Endothelial cell of umbilical vein (primary cell): Measurements from ENCODE around the gene SGK1. TPM values are rescaled to one million over a fixed set of nuclear protein-coding genes. Genes with fewer than 3 reads are reported as not detected.

Experiments used
- BruUV-seq: library from RNA; stranded (reverse); fragments of 400-500 nt; replicated peaks from 2 replicates; lab custom pipeline; 2021; lab: Mats Ljungman, UMichigan
- CTCF ChIA-PET: fragments of 300-600, 350-600 bp; sonication (Branson Sonifier 250); formaldehyde crosslinking; loops from one replicate; lab custom pipeline; 2021; ENCODE audit warnings: antibody characterized with exemption, inconsistent platforms; lab: Charles Lee
- POLR2A ChIA-PET: fragments of 300-600, 350-600 bp; sonication (Branson Sonifier 250); formaldehyde crosslinking; loops from one replicate; lab custom pipeline; 2021; ENCODE audit warnings: antibody characterized with exemption, inconsistent platforms; lab: Charles Lee
- DNase-seq: peaks from one replicate; pipeline ENCODE4 v3.0.0-alpha.2; 2011; ENCODE audit warnings: low read depth, low spot score
- FAIRE-seq: peaks from 2 replicates; lab custom pipeline; 2011; peaks lifted over from hg19 to GRCh38; lab: Jason Lieb, UNC
- H2AFZ ChIP-seq: 2 replicates; pipeline ENCODE4 v1.6.0; 2012; ENCODE audit warnings: low read depth, low read length, control low read depth, inconsistent platforms
- H3K27ac ChIP-seq: 2 replicates; pipeline ENCODE4 v1.5.1; 2011; ENCODE audit warnings: low read depth, mild to moderate bottlenecking, control low read depth, low read length, moderate library complexity; ENCODE audit not compliant: insufficient read depth
- H3K27me3 ChIP-seq, 2 experiments: 2 replicates each; pipeline versions ENCODE4 v1.6.0 to v1.6.1; 2011; ENCODE audit warnings: low read length in 2 of 2, mixed read lengths in 1 of 2; ENCODE audit not compliant: control insufficient read depth in 2 of 2, insufficient read depth in 2 of 2
- H3K36me3 ChIP-seq, 2 experiments: 2 replicates in 1 of 2; 3 replicates in 1 of 2; pipeline ENCODE4 v1.5.1; 2011; ENCODE audit warnings: low read length in 2 of 2, mild to moderate bottlenecking in 1 of 2, moderate library complexity in 1 of 2; ENCODE audit not compliant: control insufficient read depth in 2 of 2, insufficient read depth in 2 of 2; ENCODE audit errors: extremely low read depth in 1 of 2
- H3K4me1 ChIP-seq: 3 replicates; pipeline ENCODE4 v1.5.1; 2011; ENCODE audit warnings: mild to moderate bottlenecking, low read length; ENCODE audit not compliant: control insufficient read depth, insufficient read depth; ENCODE audit errors: extremely low read depth
- H3K4me2 ChIP-seq: 2 replicates; pipeline ENCODE4 v1.6.1; 2011; ENCODE audit warnings: low read length, control low read depth, mixed read lengths; ENCODE audit not compliant: insufficient read depth
- H3K4me3 ChIP-seq, 3 experiments: fragments of 200-600 bp in 1 of 3; sonication (generic), shearing (Covaris generic) in 1 of 3; replicated peaks in 1 of 3; 2 replicates each; pipeline ENCODE4 v1.5.1; 2011 to 2016; ENCODE audit warnings: control low read depth in 3 of 3, low read length in 3 of 3, mild to moderate bottlenecking in 2 of 3, inconsistent platforms in 1 of 3, low read depth in 1 of 3, moderate library complexity in 1 of 3; ENCODE audit not compliant: insufficient read depth in 1 of 3
- H3K79me2 ChIP-seq: 2 replicates; pipeline ENCODE4 v1.6.0; 2012; ENCODE audit warnings: low read length, inconsistent platforms; ENCODE audit not compliant: control insufficient read depth, insufficient read depth
- H3K9ac ChIP-seq: replicated peaks from 2 replicates; pipeline ENCODE3; 2011; ENCODE audit warnings: low read length, control low read depth; ENCODE audit not compliant: insufficient read depth; ENCODE audit errors: extremely low read depth
- H3K9me1 ChIP-seq: replicated peaks from 3 replicates; pipeline ENCODE4 v1.6.0; 2011; ENCODE audit warnings: mild to moderate bottlenecking, low read length; ENCODE audit not compliant: control insufficient read depth, insufficient read depth; ENCODE audit errors: extremely low read depth
- H3K9me3 ChIP-seq: replicated peaks from 2 replicates; pipeline ENCODE4 v1.5.1; 2012; ENCODE audit warnings: low read length, inconsistent platforms; ENCODE audit not compliant: control insufficient read depth, insufficient read depth
- H4K20me1 ChIP-seq: replicated peaks from 2 replicates; pipeline ENCODE3; 2011; ENCODE audit warnings: mild to moderate bottlenecking, low read length; ENCODE audit not compliant: control insufficient read depth, insufficient read depth; ENCODE audit errors: extremely low read depth
- CTCF ChIP-seq, 2 donors: IDR thresholded peaks; 1 replicate in 1 of 2; 2 replicates in 1 of 2; pipeline ENCODE4 v1.5.1; 2011; ENCODE audit warnings: low read length in 2 of 2, mild to moderate bottlenecking in 2 of 2, moderate library complexity in 2 of 2, control low read depth in 1 of 2, inconsistent platforms in 1 of 2, low read depth in 1 of 2; ENCODE audit not compliant: insufficient read depth in 1 of 2; ENCODE audit errors: extremely low read depth in 1 of 2
- EZH2 ChIP-seq: IDR thresholded peaks from 2 replicates; pipeline ENCODE4 v1.6.1; 2012; ENCODE audit warnings: borderline replicate concordance, low read depth, mild to moderate bottlenecking, moderate library complexity, low read length, inconsistent platforms; ENCODE audit not compliant: severe bottlenecking
- FOS ChIP-seq: IDR thresholded peaks from 2 replicates; pipeline ENCODE4 v1.6.1; 2011; ENCODE audit warnings: mild to moderate bottlenecking, low read length, moderate library complexity, borderline replicate concordance; ENCODE audit not compliant: insufficient read depth
- GATA2 ChIP-seq: IDR thresholded peaks from 2 replicates; pipeline ENCODE4 v1.7.0; 2011; ENCODE audit warnings: low read depth, mild to moderate bottlenecking, moderate library complexity, mixed read lengths, low read length; ENCODE audit not compliant: insufficient read length, insufficient read depth
- JUN ChIP-seq: IDR thresholded peaks from 2 replicates; pipeline ENCODE4 v1.6.1; 2011; ENCODE audit warnings: borderline replicate concordance, low read depth; ENCODE audit not compliant: insufficient read length, insufficient read depth
- MAX ChIP-seq: IDR thresholded peaks from 2 replicates; pipeline ENCODE4 v1.6.1; 2011; ENCODE audit not compliant: insufficient read depth, insufficient read length
- MYC ChIP-seq: IDR thresholded peaks from one replicate; pipeline ENCODE4 v1.6.1; 2011; ENCODE audit warnings: mild to moderate bottlenecking, low read depth, low read length
- POLR2A ChIP-seq: IDR thresholded peaks from 2 replicates; pipeline ENCODE4 v1.6.1; 2012; ENCODE audit warnings: low read depth, mild to moderate bottlenecking, control low read depth, low read length
- POLR2AphosphoS5 ChIP-seq: IDR thresholded peaks from 2 replicates; pipeline ENCODE4 v1.6.1; 2012; ENCODE audit warnings: low read depth, mild to moderate bottlenecking, control low read depth, low read length, moderate library complexity; ENCODE audit not compliant: insufficient read depth
- dilution Hi-C: fragments of 300-500 bp; cut with MboI; formaldehyde crosslinking; loops from one replicate; pipeline ENCODE4 v1.15.0; 2019; ENCODE audit warnings: low sequenced_read_pairs; ENCODE audit not compliant: extremely low pct_ligation_motif_present
- intact Hi-C: fragments of 100-400 bp; cut with micrococcal nuclease; formaldehyde crosslinking; loops from one replicate; pipeline ENCODE4 v1.10.0; 2022
- polyA plus RNA-seq, 4 experiments: library from polyadenylated mRNA; depleted of rRNA in 3 of 4; stranded (reverse) in 3 of 4; unstranded in 1 of 4; fragments of >200 nt; gene quantifications; 2 replicates each; pipeline versions ENCODE4 v1.2.1 to v1.2.3, GENCODE V29; 2011 to 2012; ENCODE audit warnings: missing spikeins in 1 of 4
- total RNA-seq: library from RNA; stranded (reverse); gene quantifications from 2 replicates; pipeline ENCODE4 v1.2.3, GENCODE V29; 2021

Gene SGK1
- total and polyA plus RNA-seq, 2 donors (not counting 3 experiments of a cell fraction or from before 2014, with no cell fraction given), result 121 to 128 TPM

GRCh38 chr6:134296762-134297161 lies 21.1 kb downstream of the SGK1 start:
- Histone ChIP-seq H3K27me3 (no peaks in the 10 kb centered on the region), H4K20me1 (no peaks in the 10 kb centered on the region), H3K27ac (peak overlapping the region; percentile 99), H3K9ac (no peak overlapping the region), H3K9me1 (no peaks in the 10 kb centered on the region), H3K36me3 (no peaks in the 10 kb centered on the region), H2AFZ (no peak overlapping the region), H3K4me2 (no peak overlapping the region), H3K4me3 (no peak overlapping the region), H3K4me1 (peaks cover 23% of the 10 kb centered on the region), H3K9me3 (no peaks in the 10 kb centered on the region), H3K79me2 (no peaks in the 10 kb centered on the region)
- intact Hi-C loops, result loop anchor here (1.0 to 5.0 kb wide), 6 partner anchors 8 to 426 kb away; no protein-coding TSS in a partner anchor
- TF ChIP-seq POLR2A (no peak), MAX (no peak), JUN (no peak), POLR2AphosphoS5 (no peak), CTCF (IDR thresholded peaks at IDR 0.05; ENCODE audit: extremely low read depth in 1 of 2, insufficient read depth in 1 of 2, low read depth in 1 of 2, low read length in 2 of 2) (no peak), FOS (no peak), EZH2 (no peak), GATA2 (no peak), MYC (no peak)
- no peak for DNase-seq
- dilution Hi-C loops, result no loop called here
- POLR2A ChIA-PET, result interaction anchor here (0.7 to 1.4 kb wide), 5 partner anchors 91 to 126 kb away, joined by 3 to 5 read pairs (median 3); no protein-coding TSS in a partner anchor
- CTCF ChIA-PET, result interaction anchor here (0.9 to 4.7 kb wide), 7 partner anchors 14 to 526 kb away, joined by 4 to 33 read pairs (median 5); partner anchors contain the start of gene SGK1
- no peak for FAIRE-seq
- no TSS peak for BruUV-seq
